ENCODE data around the gene SKI.

DNA sequence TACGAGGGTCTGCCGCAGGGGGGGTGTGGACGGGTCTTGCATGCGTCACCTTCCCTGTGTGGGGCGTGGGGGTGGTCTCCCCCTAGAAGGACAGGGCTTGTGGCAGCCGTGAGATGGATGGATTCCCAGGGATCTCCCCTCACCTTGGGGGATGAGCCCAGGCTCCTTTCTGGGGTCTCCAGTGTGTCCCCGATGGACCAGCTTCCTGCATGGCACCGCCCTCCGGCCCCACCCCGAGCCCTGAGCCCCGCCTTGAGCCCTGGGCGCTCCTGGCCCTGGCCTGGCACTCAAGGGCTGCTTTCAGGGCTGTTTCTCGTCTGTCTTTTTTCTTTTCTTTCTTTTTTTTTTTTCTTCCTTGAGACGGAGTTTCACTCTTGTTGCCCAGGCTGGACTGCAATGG lies 59.5 kb downstream of the SKI start:
- TF ChIP-seq EZH2 (IDR thresholded peaks at IDR 0.05; ENCODE audit: low read length, missing control alignments) = no peak
- TF ChIP-seq, protein P1, sequence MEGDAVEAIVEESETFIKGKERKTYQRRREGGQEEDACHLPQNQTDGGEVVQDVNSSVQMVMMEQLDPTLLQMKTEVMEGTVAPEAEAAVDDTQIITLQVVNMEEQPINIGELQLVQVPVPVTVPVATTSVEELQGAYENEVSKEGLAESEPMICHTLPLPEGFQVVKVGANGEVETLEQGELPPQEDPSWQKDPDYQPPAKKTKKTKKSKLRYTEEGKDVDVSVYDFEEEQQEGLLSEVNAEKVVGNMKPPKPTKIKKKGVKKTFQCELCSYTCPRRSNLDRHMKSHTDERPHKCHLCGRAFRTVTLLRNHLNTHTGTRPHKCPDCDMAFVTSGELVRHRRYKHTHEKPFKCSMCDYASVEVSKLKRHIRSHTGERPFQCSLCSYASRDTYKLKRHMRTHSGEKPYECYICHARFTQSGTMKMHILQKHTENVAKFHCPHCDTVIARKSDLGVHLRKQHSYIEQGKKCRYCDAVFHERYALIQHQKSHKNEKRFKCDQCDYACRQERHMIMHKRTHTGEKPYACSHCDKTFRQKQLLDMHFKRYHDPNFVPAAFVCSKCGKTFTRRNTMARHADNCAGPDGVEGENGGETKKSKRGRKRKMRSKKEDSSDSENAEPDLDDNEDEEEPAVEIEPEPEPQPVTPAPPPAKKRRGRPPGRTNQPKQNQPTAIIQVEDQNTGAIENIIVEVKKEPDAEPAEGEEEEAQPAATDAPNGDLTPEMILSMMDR (conservative IDR thresholded peaks at IDR 0.05 in 1 of 2, IDR thresholded peaks at IDR 0.05 in 1 of 2; ENCODE audit: low read depth in 1 of 2, low read length in 2 of 2) = no peak
